Left lung (tissue), 10 donors: ENCODE data around the gene LETM1. TPM values are rescaled to one million over a fixed set of nuclear protein-coding genes. Genes with fewer than 3 reads are reported as not detected.

Experiments
- ATAC-seq: fragments of 200-7000 bp; cut with Tn5 transposase; one replicate; pipeline ENCODE4 v1.9.1; 2020; ENCODE audit warnings: moderate library complexity
- DNase-seq, 4 donors: peaks; one replicate each; pipeline ENCODE4 v3.0.0-alpha.2; 2013 to 2020
- H3K27ac ChIP-seq, 2 donors: fragments of 200-600 bp; sonication (generic) in 1 of 2; one replicate each; pipeline versions ENCODE4 v1.5.0 to v1.8.0; 2020 to 2021
- H3K27me3 ChIP-seq, 2 donors: fragments of 200-600 bp; sonication (generic) in 1 of 2; one replicate each; pipeline versions ENCODE4 v1.5.0 to v1.8.0; 2020 to 2021
- H3K36me3 ChIP-seq, 2 donors: fragments of 200-600 bp; sonication (generic) in 1 of 2; one replicate each; pipeline versions ENCODE4 v1.5.0 to v1.8.0; 2020 to 2021
- H3K4me1 ChIP-seq, 2 donors: fragments of 200-600 bp; one replicate each; pipeline ENCODE4 v1.8.0; 2021
- H3K4me3 ChIP-seq, 2 donors: fragments of 200-600 bp; sonication (generic) in 1 of 2; one replicate each; pipeline versions ENCODE4 v1.5.0 to v1.8.0; 2020 to 2021; ENCODE audit warnings: mild to moderate bottlenecking in 1 of 2
- H3K9me3 ChIP-seq, 2 donors: fragments of 200-600 bp; sonication (generic) in 1 of 2; one replicate each; pipeline versions ENCODE4 v1.5.0 to v1.8.0; 2020 to 2021
- CTCF ChIP-seq, 2 donors: fragments of 200-600 bp; sonication (generic) in 1 of 2; IDR thresholded peaks; one replicate each; pipeline versions ENCODE4 v1.5.0 to v1.8.0; 2021; ENCODE audit warnings: antibody characterized with exemption in 2 of 2
- intact Hi-C, 2 donors: fragments of 100-400 bp; cut with DNase I; formaldehyde crosslinking; loops; one replicate each; pipeline versions ENCODE4 v1.11.2 to v1.14.2; 2022
- polyA plus RNA-seq, 6 donors: library from polyadenylated mRNA; unstranded; fragments of 120-200 nt; gene quantifications; one replicate each; pipeline ENCODE4 v1.2.1, GENCODE V29; 2013; ENCODE audit not compliant: insufficient read length in 6 of 6
- total RNA-seq, 2 donors: library from RNA; stranded (reverse); fragmentation: NEBNext Ultra II Directional; extraction: Animal tissue kit (Norgen Biotek cat#: 25700); gene quantifications; one replicate each; pipeline ENCODE4 v1.2.1, GENCODE V29; 2021
- donor health status: DM: no; HTN: yes; CAD: no.
- donor health status: DM: no; HTN: no; CAD: no.

The LETM1 gene
- total and polyA plus RNA-seq, 8 donors: 17.9 to 52.3 (median 21.5) TPM

DNA sequence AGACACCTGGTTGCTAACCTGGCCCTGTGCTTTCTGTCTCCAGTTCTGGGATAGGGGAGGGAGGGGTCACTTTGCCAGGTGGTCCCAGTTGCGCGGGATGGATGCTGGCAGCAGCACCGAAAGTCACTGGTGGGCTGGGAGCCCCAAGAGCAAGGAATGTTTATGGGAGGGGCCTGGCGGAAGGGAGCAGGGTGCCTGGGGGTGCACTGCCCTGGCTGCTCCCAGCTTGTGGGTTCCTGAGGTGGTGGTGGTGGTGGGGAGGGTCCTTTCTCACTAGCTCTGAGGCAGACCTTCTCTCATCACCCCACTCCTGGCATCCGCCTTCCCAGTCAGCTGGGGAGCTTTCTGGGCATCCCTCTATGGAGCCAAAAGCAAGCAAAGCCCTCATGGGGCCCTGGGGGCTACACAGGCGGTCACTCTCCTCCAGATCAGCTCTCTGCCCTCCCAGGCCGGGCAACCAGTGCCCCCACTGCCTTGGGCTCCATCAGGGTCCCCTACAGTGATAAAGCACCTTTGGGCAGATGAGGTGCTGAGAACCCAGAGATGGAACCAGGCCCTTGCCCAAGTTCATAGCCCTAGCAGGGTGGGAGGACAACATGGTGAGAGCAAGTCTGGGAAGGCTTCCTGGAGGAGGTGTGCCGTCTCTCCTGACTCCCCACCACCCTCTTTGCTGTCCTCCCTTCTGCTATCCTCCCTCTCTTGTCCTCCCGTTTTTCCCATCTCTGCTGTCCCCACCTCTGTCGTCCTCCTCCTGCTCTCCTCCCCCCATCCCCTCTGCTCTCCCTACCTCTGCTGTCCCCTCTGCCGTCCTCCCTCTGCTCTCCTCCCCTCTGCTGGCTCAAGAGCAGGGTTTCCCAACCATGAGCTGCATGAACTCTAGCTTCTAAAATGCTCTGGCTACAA, 46.9 kb downstream of the LETM1 start:
- no peak overlapping the region for H3K27ac ChIP-seq
- H3K4me1 ChIP-seq: no peaks in the 10 kb centered on the region
- no peak for DNase-seq
- ATAC-seq: no peak
- TF ChIP-seq CTCF (IDR thresholded peaks at IDR 0.05): no peak
- peaks cover 0 to 24% of the 10 kb centered on the region in 2 donors for H3K36me3 ChIP-seq
- intact Hi-C loops: no loop called here
- H3K9me3 ChIP-seq: no peaks in the 10 kb centered on the region
- H3K27me3 ChIP-seq: no peaks in the 10 kb centered on the region
- no peak overlapping the region for H3K4me3 ChIP-seq

DNA sequence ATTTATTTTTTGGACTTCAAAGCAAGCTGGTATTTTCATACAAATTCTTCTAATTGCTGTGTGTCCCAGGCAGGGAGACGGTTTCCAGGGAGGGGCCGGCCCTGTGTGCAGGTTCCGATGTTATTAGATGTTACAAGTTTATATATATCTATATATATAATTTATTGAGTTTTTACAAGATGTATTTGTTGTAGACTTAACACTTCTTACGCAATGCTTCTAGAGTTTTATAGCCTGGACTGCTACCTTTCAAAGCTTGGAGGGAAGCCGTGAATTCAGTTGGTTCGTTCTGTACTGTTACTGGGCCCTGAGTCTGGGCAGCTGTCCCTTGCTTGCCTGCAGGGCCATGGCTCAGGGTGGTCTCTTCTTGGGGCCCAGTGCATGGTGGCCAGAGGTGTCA, 47.6 kb downstream of the LETM1 start:
- DNase-seq (no peak), ATAC-seq (no peak)
- intact Hi-C loops: no loop called here
- no peak for TF ChIP-seq CTCF (IDR thresholded peaks at IDR 0.05)
- Histone ChIP-seq H3K27ac (no peak overlapping the region), H3K4me3 (no peak overlapping the region), H3K9me3 (no peaks in the 10 kb centered on the region), H3K36me3 (peaks cover 0 to 17% of the 10 kb centered on the region in 2 donors), H3K27me3 (no peaks in the 10 kb centered on the region), H3K4me1 (no peaks in the 10 kb centered on the region)

DNA sequence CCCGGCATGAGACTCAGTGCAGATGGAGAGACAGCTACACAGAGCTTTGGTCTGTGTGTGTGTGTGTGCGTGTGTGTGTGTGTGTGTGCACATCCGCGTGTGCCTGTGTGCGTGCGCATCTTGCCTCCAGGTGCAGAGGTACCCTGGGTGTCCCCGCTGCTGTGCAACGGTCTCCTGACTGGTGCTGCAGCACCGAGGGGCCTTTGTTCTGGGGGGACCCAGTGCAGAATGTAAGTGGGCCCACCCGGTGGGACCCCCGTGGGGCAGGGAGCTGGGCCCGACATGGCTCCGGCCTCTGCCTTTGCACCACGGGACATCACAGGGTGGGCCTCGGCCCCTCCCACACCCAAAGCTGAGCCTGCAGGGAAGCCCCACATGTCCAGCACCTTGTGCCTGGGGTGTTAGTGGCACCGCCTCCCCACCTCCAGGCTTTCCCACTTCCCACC, 48.6 kb downstream of the LETM1 start:
- ATAC-seq (no peak), DNase-seq (no peak)
- Histone ChIP-seq H3K9me3 (no peaks in the 10 kb centered on the region), H3K27ac (no peak overlapping the region), H3K4me1 (no peaks in the 10 kb centered on the region), H3K27me3 (no peaks in the 10 kb centered on the region), H3K4me3 (no peak overlapping the region), H3K36me3 (peaks cover 0 to 7% of the 10 kb centered on the region in 2 donors)
- intact Hi-C loops: no loop called here
- no peak for TF ChIP-seq CTCF (IDR thresholded peaks at IDR 0.05)

DNA sequence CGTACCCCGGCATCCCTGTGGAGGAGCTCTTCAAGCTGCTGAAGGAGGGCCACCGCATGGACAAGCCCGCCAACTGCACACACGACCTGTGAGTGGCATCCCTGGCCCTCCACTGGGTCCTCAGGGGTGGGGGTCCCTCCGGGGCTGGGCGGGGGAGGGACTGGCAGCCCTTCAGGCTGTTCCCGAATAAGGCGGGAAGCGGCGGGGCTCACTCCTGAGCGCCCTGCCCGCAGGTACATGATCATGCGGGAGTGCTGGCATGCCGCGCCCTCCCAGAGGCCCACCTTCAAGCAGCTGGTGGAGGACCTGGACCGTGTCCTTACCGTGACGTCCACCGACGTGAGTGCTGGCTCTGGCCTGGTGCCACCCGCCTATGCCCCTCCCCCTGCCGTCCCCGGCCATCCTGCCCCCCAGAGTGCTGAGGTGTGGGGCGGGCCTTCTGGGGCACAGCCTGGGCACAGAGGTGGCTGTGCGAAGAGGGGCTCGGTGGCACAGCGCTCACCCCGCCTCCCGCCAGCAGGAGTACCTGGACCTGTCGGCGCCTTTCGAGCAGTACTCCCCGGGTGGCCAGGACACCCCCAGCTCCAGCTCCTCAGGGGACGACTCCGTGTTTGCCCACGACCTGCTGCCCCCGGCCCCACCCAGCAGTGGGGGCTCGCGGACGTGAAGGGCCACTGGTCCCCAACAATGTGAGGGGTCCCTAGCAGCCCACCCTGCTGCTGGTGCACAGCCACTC, 49.2 kb downstream of the LETM1 start:
- TF ChIP-seq CTCF (IDR thresholded peaks at IDR 0.05): no peak
- DNase-seq: no peak
- Histone ChIP-seq H3K4me1 (no peaks in the 10 kb centered on the region), H3K9me3 (no peaks in the 10 kb centered on the region), H3K4me3 (no peak overlapping the region), H3K36me3 (peaks cover 0 to 5% of the 10 kb centered on the region in 2 donors), H3K27ac (no peak overlapping the region), H3K27me3 (no peaks in the 10 kb centered on the region)
- no peak for ATAC-seq
- intact Hi-C loops: no loop called here

- intact Hi-C loops: no loop called here
- no peak for ATAC-seq
- Histone ChIP-seq H3K27ac (no peak overlapping the region), H3K4me3 (no peak overlapping the region), H3K4me1 (no peaks in the 10 kb centered on the region), H3K27me3 (no peaks in the 10 kb centered on the region), H3K9me3 (no peaks in the 10 kb centered on the region), H3K36me3 (peaks cover 0 to 3% of the 10 kb centered on the region in 2 donors)
- DNase-seq: no peak
- no peak for TF ChIP-seq CTCF (IDR thresholded peaks at IDR 0.05)
These were observed 49.8 kb downstream of the LETM1 start for GRCh38 chr4:1806223-1806564.
